SU-DHL-6 (cell line): ENCODE measurements around the gene TMED7.

Source experiments
- CTCF ChIP-seq: fragments of 200-600 bp; sonication (generic); IDR thresholded peaks from one replicate; pipeline ENCODE4 v1.5.1; 2017; ENCODE audit warnings: antibody characterized with exemption, mild to moderate bottlenecking, low read length, moderate library complexity; ENCODE audit not compliant: insufficient read depth, poor library complexity, severe bottlenecking
- EZH2phosphoT487 ChIP-seq: fragments of 200-600 bp; sonication (generic), shearing (Covaris generic); conservative IDR thresholded peaks from 2 replicates; pipeline ENCODE4 v1.6.1; 2018; ENCODE audit warnings: mild to moderate bottlenecking, antibody characterized with exemption, low read length, moderate library complexity, mixed read lengths

GRCh38 chr5:115575167-115576070 is 50.4 kb downstream of the TMED7 start:
- TF ChIP-seq CTCF (no peak), EZH2phosphoT487 (no peak)
